A673 (cell line): ENCODE measurements around the gene KCNJ5. TPM values are rescaled to one million over a fixed set of nuclear protein-coding genes. Genes with fewer than 3 reads are reported as not detected.
A peak's percentile ranks its signal among the peaks of the same experiment; 100 is the strongest.

Source experiments
- BruUV-seq: library from RNA; stranded (reverse); fragments of 400-500 nt; replicated peaks from 2 replicates; lab custom pipeline; 2021; lab: Mats Ljungman, UMichigan
- CTCF ChIA-PET: fragments of 300-600 bp; sonication (Branson Sonifier 250); formaldehyde crosslinking; loops from one replicate; lab custom pipeline; 2022; ENCODE audit warnings: antibody characterized with exemption; lab: Charles Lee
- POLR2A ChIA-PET: fragments of 300-600 bp; sonication (Branson Sonifier 250); formaldehyde crosslinking; loops from one replicate; lab custom pipeline; 2022; ENCODE audit warnings: antibody characterized with exemption; ENCODE audit not compliant: low non-redundant PET; lab: Charles Lee
- DNase-seq: peaks from one replicate; pipeline ENCODE4 v3.0.0-alpha.2; 2015; ENCODE audit warnings: low spot score
- H3K27ac ChIP-seq: fragments of 200-600 bp; sonication (generic); 2 replicates; pipeline ENCODE4 v1.5.1; 2016; ENCODE audit warnings: mixed run types, low read depth, mild to moderate bottlenecking, mixed read lengths, antibody characterized with exemption, low read length; ENCODE audit not compliant: poor library complexity, severe bottlenecking
- H3K27me3 ChIP-seq: fragments of 200-600 bp; sonication (generic); replicated peaks from 2 replicates; pipeline ENCODE4 v1.6.1; 2017; ENCODE audit warnings: mixed run types, low read depth, mild to moderate bottlenecking, mixed read lengths, antibody characterized with exemption, low read length; ENCODE audit not compliant: insufficient read depth, poor library complexity
- H3K36me3 ChIP-seq: fragments of 200-600 bp; sonication (generic); 2 replicates; pipeline ENCODE4 v1.6.1; 2016; ENCODE audit warnings: mixed run types, mild to moderate bottlenecking, mixed read lengths, antibody characterized with exemption, low read length; ENCODE audit not compliant: insufficient read depth, poor library complexity, severe bottlenecking
- H3K4me1 ChIP-seq: fragments of 200-600 bp; sonication (generic); 2 replicates; pipeline ENCODE4 v1.6.1; 2017; ENCODE audit warnings: mixed run types, mild to moderate bottlenecking, mixed read lengths, antibody characterized with exemption, low read length; ENCODE audit not compliant: insufficient read depth, poor library complexity, severe bottlenecking
- H3K4me3 ChIP-seq: fragments of 200-600 bp; sonication (generic); 2 replicates; pipeline ENCODE4 v1.5.1; 2016; ENCODE audit warnings: low read depth, mixed run types, mild to moderate bottlenecking, mixed read lengths, low read length; ENCODE audit not compliant: poor library complexity, severe bottlenecking
- H3K9me3 ChIP-seq: fragments of 200-600 bp; sonication (generic); 2 replicates; pipeline ENCODE4 v1.6.1; 2016; ENCODE audit warnings: mixed run types, low read depth, mild to moderate bottlenecking, mixed read lengths, antibody characterized with exemption, low read length; ENCODE audit not compliant: poor library complexity, severe bottlenecking
- EZH2 ChIP-seq: fragments of 200-600 bp; sonication (generic); IDR thresholded peaks from 2 replicates; pipeline ENCODE4 v1.6.1; 2017; ENCODE audit warnings: borderline replicate concordance, low read depth, mild to moderate bottlenecking, mixed read lengths, antibody characterized with exemption, low read length; ENCODE audit not compliant: poor library complexity, severe bottlenecking
- intact Hi-C: fragments of 100-400 bp; cut with micrococcal nuclease; formaldehyde crosslinking; loops from one replicate; pipeline ENCODE4 v1.10.0; 2022; ENCODE audit not compliant: unreplicated experiment
- total RNA-seq: library from RNA; stranded (reverse); gene quantifications from 2 replicates; pipeline ENCODE4 v1.2.3, GENCODE V29; 2021
- TF ChIP-seq, protein P1 (sequence below): fragments of 300-800, 200-600 bp; sonication (generic); conservative IDR thresholded peaks from 2 replicates; pipeline ENCODE4 v1.5.1; 2017; ENCODE audit warnings: low read depth, mild to moderate bottlenecking, antibody characterized with exemption, low read length, moderate library complexity, mixed read lengths

The KCNJ5 gene
- total RNA-seq, 1 experiment from 2014 or later, result not detected

GRCh38 chr11:128882451-128882850 lies 8.7 kb upstream of the KCNJ5 start:
- TF ChIP-seq, protein P1, sequence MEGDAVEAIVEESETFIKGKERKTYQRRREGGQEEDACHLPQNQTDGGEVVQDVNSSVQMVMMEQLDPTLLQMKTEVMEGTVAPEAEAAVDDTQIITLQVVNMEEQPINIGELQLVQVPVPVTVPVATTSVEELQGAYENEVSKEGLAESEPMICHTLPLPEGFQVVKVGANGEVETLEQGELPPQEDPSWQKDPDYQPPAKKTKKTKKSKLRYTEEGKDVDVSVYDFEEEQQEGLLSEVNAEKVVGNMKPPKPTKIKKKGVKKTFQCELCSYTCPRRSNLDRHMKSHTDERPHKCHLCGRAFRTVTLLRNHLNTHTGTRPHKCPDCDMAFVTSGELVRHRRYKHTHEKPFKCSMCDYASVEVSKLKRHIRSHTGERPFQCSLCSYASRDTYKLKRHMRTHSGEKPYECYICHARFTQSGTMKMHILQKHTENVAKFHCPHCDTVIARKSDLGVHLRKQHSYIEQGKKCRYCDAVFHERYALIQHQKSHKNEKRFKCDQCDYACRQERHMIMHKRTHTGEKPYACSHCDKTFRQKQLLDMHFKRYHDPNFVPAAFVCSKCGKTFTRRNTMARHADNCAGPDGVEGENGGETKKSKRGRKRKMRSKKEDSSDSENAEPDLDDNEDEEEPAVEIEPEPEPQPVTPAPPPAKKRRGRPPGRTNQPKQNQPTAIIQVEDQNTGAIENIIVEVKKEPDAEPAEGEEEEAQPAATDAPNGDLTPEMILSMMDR, result no peak
- no peak for TF ChIP-seq EZH2
- no peaks in the 10 kb centered on the region for H3K27me3 ChIP-seq
- BruUV-seq, result no TSS peak
- peaks cover 4% of the 10 kb centered on the region for H3K4me1 ChIP-seq
- no peak overlapping the region for H3K27ac ChIP-seq
- no peaks in the 10 kb centered on the region for H3K9me3 ChIP-seq
- intact Hi-C loops, result loop anchor here (5.0 to 10.0 kb wide), 3 partner anchors 235 to 865 kb away; no protein-coding TSS in a partner anchor
- ChIA-PET POLR2A (no interaction called here), CTCF (no interaction called here)
- no peak overlapping the region for H3K4me3 ChIP-seq
- DNase-seq, result no peak
- H3K36me3 ChIP-seq, result no peaks in the 10 kb centered on the region

- no peak for TF ChIP-seq EZH2
- TF ChIP-seq, protein P1, result no peak
- Histone ChIP-seq H3K9me3 (no peaks in the 10 kb centered on the region), H3K27me3 (no peaks in the 10 kb centered on the region), H3K27ac (no peak overlapping the region), H3K4me3 (no peak overlapping the region), H3K4me1 (peaks cover 4% of the 10 kb centered on the region), H3K36me3 (no peaks in the 10 kb centered on the region)
- intact Hi-C loops, result loop anchor here (1.0 to 10.0 kb wide), 4 partner anchors 72 to 863 kb away; no protein-coding TSS in a partner anchor
- POLR2A ChIA-PET, result no interaction called here
- DNase-seq, result no peak
- BruUV-seq, result no TSS peak
- CTCF ChIA-PET, result interaction anchor here (1.1 to 3.4 kb wide), 3 partner anchors 22 to 73 kb away, joined by 4 to 69 read pairs (median 10); no protein-coding TSS in a partner anchor
Measured at GRCh38 chr11:128884054-128884453, 7.1 kb upstream of the KCNJ5 start.

DNA sequence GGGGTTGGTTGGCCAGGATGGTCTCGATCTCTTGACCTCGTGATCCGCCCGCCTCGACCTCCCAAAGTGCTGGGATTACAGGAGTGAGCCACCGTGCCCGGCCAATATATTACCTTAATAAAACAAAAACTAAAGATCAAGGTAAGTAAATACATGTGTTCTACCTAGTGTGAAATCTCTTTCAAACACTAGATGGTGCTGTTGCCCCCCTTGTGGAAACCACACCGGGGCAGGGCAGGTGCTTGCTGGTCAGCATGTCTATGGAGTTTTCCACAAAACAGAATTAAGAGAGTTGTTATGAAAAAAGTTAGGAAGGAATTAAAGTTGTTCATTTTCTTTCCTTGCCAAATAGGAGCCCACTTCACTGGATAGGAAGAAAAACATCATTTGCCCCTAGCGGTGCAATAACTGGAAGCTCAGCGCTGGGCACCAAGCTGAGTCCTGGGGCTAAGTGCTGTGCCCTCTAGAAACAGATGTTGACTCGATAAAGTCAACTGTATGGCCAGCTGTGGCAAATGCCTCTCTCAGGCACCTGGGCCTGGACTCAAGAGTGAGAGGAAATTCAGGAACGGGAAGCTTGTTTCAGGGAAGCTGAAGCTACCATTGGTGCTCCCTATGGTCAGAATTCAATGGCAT lies 6.3 kb upstream of the KCNJ5 start:
- no TSS peak for BruUV-seq
- intact Hi-C loops, result loop anchor here (1.0 to 10.0 kb wide), 5 partner anchors 71 to 862 kb away; no protein-coding TSS in a partner anchor
- peak; percentile 81 for DNase-seq
- no peaks in the 10 kb centered on the region for H3K9me3 ChIP-seq
- H3K27ac ChIP-seq, result no peak overlapping the region
- ChIA-PET POLR2A (no interaction called here), CTCF (interaction anchor here (0.6 to 3.4 kb wide), 9 partner anchors 9 to 490 kb away, joined by 3 to 69 read pairs (median 4); no protein-coding TSS in a partner anchor)
- peaks cover 4% of the 10 kb centered on the region for H3K4me1 ChIP-seq
- H3K36me3 ChIP-seq, result no peaks in the 10 kb centered on the region
- H3K27me3 ChIP-seq, result peaks cover 6% of the 10 kb centered on the region
- no peak overlapping the region for H3K4me3 ChIP-seq
- TF ChIP-seq, protein P1, result peak; percentile 86
- no peak for TF ChIP-seq EZH2
